Measurements from ENCODE around the gene CHCHD4.

Gene CHCHD4

GRCh38 chr3:14157951-14158350, 33.3 kb upstream of the CHCHD4 start:
- H3K4me1 ChIP-seq (ENCODE audit: control insufficient read depth, insufficient read depth, low read length) = no peaks in the 10 kb centered on the region
- no peaks in the 10 kb centered on the region for H3K9me3 ChIP-seq (ENCODE audit: control insufficient read depth in 2 of 2, low read length in 2 of 2)
- H3K36me3 ChIP-seq (ENCODE audit: control insufficient read depth in 2 of 2, insufficient read depth in 2 of 2, low read length in 2 of 2) = peaks cover 71 to 75% of the 10 kb centered on the region in 2 donors
- H3K9ac ChIP-seq (ENCODE audit: low read length in 2 of 2) = no peak overlapping the region
- H3K27ac ChIP-seq (ENCODE audit: low read length) = no peak overlapping the region
- H3K4me3 ChIP-seq (ENCODE audit: low read length in 2 of 2) = no peak overlapping the region
- H3K27me3 ChIP-seq (ENCODE audit: control insufficient read depth in 1 of 2, insufficient read depth in 2 of 2, low read length in 2 of 2) = no peaks in the 10 kb centered on the region

- Histone ChIP-seq H3K4me1 (ENCODE audit: control insufficient read depth, insufficient read depth, low read length) (no peaks in the 10 kb centered on the region), H3K36me3 (ENCODE audit: control insufficient read depth in 2 of 2, insufficient read depth in 2 of 2, low read length in 2 of 2) (peaks cover 70 to 71% of the 10 kb centered on the region in 2 donors), H3K4me3 (ENCODE audit: low read length in 2 of 2) (no peak overlapping the region), H3K27ac (ENCODE audit: low read length) (no peak overlapping the region), H3K27me3 (ENCODE audit: control insufficient read depth in 1 of 2, insufficient read depth in 2 of 2, low read length in 2 of 2) (no peaks in the 10 kb centered on the region), H3K9me3 (ENCODE audit: control insufficient read depth in 2 of 2, low read length in 2 of 2) (no peaks in the 10 kb centered on the region), H3K9ac (ENCODE audit: low read length in 2 of 2) (no peak overlapping the region)
Observed at GRCh38 chr3:14156843-14157561, 32.3 kb upstream of the CHCHD4 start.

GRCh38 chr3:14156201-14156600, 31.5 kb upstream of the CHCHD4 start:
- Histone ChIP-seq H3K27me3 (ENCODE audit: control insufficient read depth in 1 of 2, insufficient read depth in 2 of 2, low read length in 2 of 2) (no peaks in the 10 kb centered on the region), H3K36me3 (ENCODE audit: control insufficient read depth in 2 of 2, insufficient read depth in 2 of 2, low read length in 2 of 2) (peaks cover 68 to 77% of the 10 kb centered on the region in 2 donors), H3K4me1 (ENCODE audit: control insufficient read depth, insufficient read depth, low read length) (no peaks in the 10 kb centered on the region), H3K27ac (ENCODE audit: low read length) (no peak overlapping the region), H3K4me3 (ENCODE audit: low read length in 2 of 2) (no peak overlapping the region), H3K9ac (ENCODE audit: low read length in 2 of 2) (no peak overlapping the region), H3K9me3 (ENCODE audit: control insufficient read depth in 2 of 2, low read length in 2 of 2) (no peaks in the 10 kb centered on the region)

GRCh38 chr3:14154895-14155440, 30.3 kb upstream of the CHCHD4 start:
- no peak overlapping the region for H3K9ac ChIP-seq (ENCODE audit: low read length in 2 of 2)
- H3K4me1 ChIP-seq (ENCODE audit: control insufficient read depth, insufficient read depth, low read length) = no peaks in the 10 kb centered on the region
- H3K36me3 ChIP-seq (ENCODE audit: control insufficient read depth in 2 of 2, insufficient read depth in 2 of 2, low read length in 2 of 2) = peaks cover 57 to 70% of the 10 kb centered on the region in 2 donors
- H3K4me3 ChIP-seq (ENCODE audit: low read length in 2 of 2) = no peak overlapping the region
- no peaks in the 10 kb centered on the region for H3K27me3 ChIP-seq (ENCODE audit: control insufficient read depth in 1 of 2, insufficient read depth in 2 of 2, low read length in 2 of 2)
- H3K27ac ChIP-seq (ENCODE audit: low read length) = no peak overlapping the region
- no peaks in the 10 kb centered on the region for H3K9me3 ChIP-seq (ENCODE audit: control insufficient read depth in 2 of 2, low read length in 2 of 2)

- Histone ChIP-seq H3K27ac (ENCODE audit: low read length) (no peak overlapping the region), H3K4me1 (ENCODE audit: control insufficient read depth, insufficient read depth, low read length) (no peaks in the 10 kb centered on the region), H3K9ac (ENCODE audit: low read length in 2 of 2) (no peak overlapping the region), H3K27me3 (ENCODE audit: control insufficient read depth in 1 of 2, insufficient read depth in 2 of 2, low read length in 2 of 2) (no peaks in the 10 kb centered on the region), H3K4me3 (ENCODE audit: low read length in 2 of 2) (no peak overlapping the region), H3K36me3 (ENCODE audit: control insufficient read depth in 2 of 2, insufficient read depth in 2 of 2, low read length in 2 of 2) (peaks cover 52 to 64% of the 10 kb centered on the region in 2 donors), H3K9me3 (ENCODE audit: control insufficient read depth in 2 of 2, low read length in 2 of 2) (no peaks in the 10 kb centered on the region)
Observed at GRCh38 chr3:14154276-14154675, 29.6 kb upstream of the CHCHD4 start.

GRCh38 chr3:14153663-14154062, 29.0 kb upstream of the CHCHD4 start:
- Histone ChIP-seq H3K9me3 (ENCODE audit: control insufficient read depth in 2 of 2, low read length in 2 of 2) (no peaks in the 10 kb centered on the region), H3K9ac (ENCODE audit: low read length in 2 of 2) (no peak overlapping the region), H3K27ac (ENCODE audit: low read length) (no peak overlapping the region), H3K4me3 (ENCODE audit: low read length in 2 of 2) (no peak overlapping the region), H3K27me3 (ENCODE audit: control insufficient read depth in 1 of 2, insufficient read depth in 2 of 2, low read length in 2 of 2) (no peaks in the 10 kb centered on the region), H3K36me3 (ENCODE audit: control insufficient read depth in 2 of 2, insufficient read depth in 2 of 2, low read length in 2 of 2) (peaks cover 46 to 59% of the 10 kb centered on the region in 2 donors), H3K4me1 (ENCODE audit: control insufficient read depth, insufficient read depth, low read length) (no peaks in the 10 kb centered on the region)

- H3K4me1 ChIP-seq (ENCODE audit: control insufficient read depth, insufficient read depth, low read length) = peaks cover 5% of the 10 kb centered on the region
- peaks cover 39 to 58% of the 10 kb centered on the region in 2 donors for H3K36me3 ChIP-seq (ENCODE audit: control insufficient read depth in 2 of 2, insufficient read depth in 2 of 2, low read length in 2 of 2)
- no peak overlapping the region for H3K9ac ChIP-seq (ENCODE audit: low read length in 2 of 2)
- no peaks in the 10 kb centered on the region for H3K9me3 ChIP-seq (ENCODE audit: control insufficient read depth in 2 of 2, low read length in 2 of 2)
- H3K4me3 ChIP-seq (ENCODE audit: low read length in 2 of 2) = no peak overlapping the region
- H3K27ac ChIP-seq (ENCODE audit: low read length) = no peak overlapping the region
- H3K27me3 ChIP-seq (ENCODE audit: control insufficient read depth in 1 of 2, insufficient read depth in 2 of 2, low read length in 2 of 2) = no peaks in the 10 kb centered on the region
Observed at GRCh38 chr3:14152963-14153355, 28.3 kb upstream of the CHCHD4 start.

GRCh38 chr3:14152233-14152962, 27.7 kb upstream of the CHCHD4 start:
- Histone ChIP-seq H3K27me3 (ENCODE audit: control insufficient read depth in 1 of 2, insufficient read depth in 2 of 2, low read length in 2 of 2) (no peaks in the 10 kb centered on the region), H3K9me3 (ENCODE audit: control insufficient read depth in 2 of 2, low read length in 2 of 2) (no peaks in the 10 kb centered on the region), H3K4me3 (ENCODE audit: low read length in 2 of 2) (no peak overlapping the region), H3K9ac (ENCODE audit: low read length in 2 of 2) (no peak overlapping the region), H3K27ac (ENCODE audit: low read length) (no peak overlapping the region), H3K4me1 (ENCODE audit: control insufficient read depth, insufficient read depth, low read length) (peaks cover 8% of the 10 kb centered on the region), H3K36me3 (ENCODE audit: control insufficient read depth in 2 of 2, insufficient read depth in 2 of 2, low read length in 2 of 2) (peaks cover 37 to 57% of the 10 kb centered on the region in 2 donors)

- H3K4me3 ChIP-seq (ENCODE audit: low read length in 2 of 2) = no peak overlapping the region
- peaks cover 8% of the 10 kb centered on the region for H3K4me1 ChIP-seq (ENCODE audit: control insufficient read depth, insufficient read depth, low read length)
- H3K9ac ChIP-seq (ENCODE audit: low read length in 2 of 2) = no peak overlapping the region
- H3K36me3 ChIP-seq (ENCODE audit: control insufficient read depth in 2 of 2, insufficient read depth in 2 of 2, low read length in 2 of 2) = peaks cover 36 to 56% of the 10 kb centered on the region in 2 donors
- no peaks in the 10 kb centered on the region for H3K27me3 ChIP-seq (ENCODE audit: control insufficient read depth in 1 of 2, insufficient read depth in 2 of 2, low read length in 2 of 2)
- no peak overlapping the region for H3K27ac ChIP-seq (ENCODE audit: low read length)
- no peaks in the 10 kb centered on the region for H3K9me3 ChIP-seq (ENCODE audit: control insufficient read depth in 2 of 2, low read length in 2 of 2)
Observed at GRCh38 chr3:14151471-14152083, 26.9 kb upstream of the CHCHD4 start.

GRCh38 chr3:14150491-14151230, 26.0 kb upstream of the CHCHD4 start:
- H3K9me3 ChIP-seq (ENCODE audit: control insufficient read depth in 2 of 2, low read length in 2 of 2) = no peaks in the 10 kb centered on the region
- peaks cover 17% of the 10 kb centered on the region for H3K4me1 ChIP-seq (ENCODE audit: control insufficient read depth, insufficient read depth, low read length)
- no peak overlapping the region for H3K9ac ChIP-seq (ENCODE audit: low read length in 2 of 2)
- H3K27me3 ChIP-seq (ENCODE audit: control insufficient read depth in 1 of 2, insufficient read depth in 2 of 2, low read length in 2 of 2) = no peaks in the 10 kb centered on the region
- H3K4me3 ChIP-seq (ENCODE audit: low read length in 2 of 2) = no peak overlapping the region
- peaks cover 37 to 55% of the 10 kb centered on the region in 2 donors for H3K36me3 ChIP-seq (ENCODE audit: control insufficient read depth in 2 of 2, insufficient read depth in 2 of 2, low read length in 2 of 2)
- H3K27ac ChIP-seq (ENCODE audit: low read length) = no peak overlapping the region

All from stomach smooth muscle (tissue), 2 donors.